Measurements from ENCODE around the gene LPP.

GRCh38 chr3:188176476-188176875, 22.5 kb downstream of the LPP start:
- TF ChIP-seq, protein P1, sequence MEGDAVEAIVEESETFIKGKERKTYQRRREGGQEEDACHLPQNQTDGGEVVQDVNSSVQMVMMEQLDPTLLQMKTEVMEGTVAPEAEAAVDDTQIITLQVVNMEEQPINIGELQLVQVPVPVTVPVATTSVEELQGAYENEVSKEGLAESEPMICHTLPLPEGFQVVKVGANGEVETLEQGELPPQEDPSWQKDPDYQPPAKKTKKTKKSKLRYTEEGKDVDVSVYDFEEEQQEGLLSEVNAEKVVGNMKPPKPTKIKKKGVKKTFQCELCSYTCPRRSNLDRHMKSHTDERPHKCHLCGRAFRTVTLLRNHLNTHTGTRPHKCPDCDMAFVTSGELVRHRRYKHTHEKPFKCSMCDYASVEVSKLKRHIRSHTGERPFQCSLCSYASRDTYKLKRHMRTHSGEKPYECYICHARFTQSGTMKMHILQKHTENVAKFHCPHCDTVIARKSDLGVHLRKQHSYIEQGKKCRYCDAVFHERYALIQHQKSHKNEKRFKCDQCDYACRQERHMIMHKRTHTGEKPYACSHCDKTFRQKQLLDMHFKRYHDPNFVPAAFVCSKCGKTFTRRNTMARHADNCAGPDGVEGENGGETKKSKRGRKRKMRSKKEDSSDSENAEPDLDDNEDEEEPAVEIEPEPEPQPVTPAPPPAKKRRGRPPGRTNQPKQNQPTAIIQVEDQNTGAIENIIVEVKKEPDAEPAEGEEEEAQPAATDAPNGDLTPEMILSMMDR (optimal IDR thresholded peaks at IDR 0.05 in 1 of 3, IDR thresholded peaks at IDR 0.05 in 1 of 3, conservative IDR thresholded peaks at IDR 0.05 in 1 of 3; ENCODE audit: extremely low read depth in 1 of 3, insufficient read depth in 2 of 3, low read length in 3 of 3) = no peak
- no peak for TF ChIP-seq EZH2 (IDR thresholded peaks at IDR 0.05; ENCODE audit: low read length)

Data from keratinocyte (primary cell).